ENCODE measurements around the gene RBM20.

Gene RBM20

GRCh38 chr10:110803830-110804338 lies 159.7 kb downstream of the RBM20 start:
- in situ Hi-C loops (cut with HindIII; ENCODE audit: low sequenced_read_pairs): no loop called here

- in situ Hi-C loops (cut with HindIII; ENCODE audit: low sequenced_read_pairs): no loop called here
These were observed 160.2 kb downstream of the RBM20 start for GRCh38 chr10:110804376-110804775.

GRCh38 chr10:110805292-110805691 lies 161.2 kb downstream of the RBM20 start:
- in situ Hi-C loops (cut with HindIII; ENCODE audit: low sequenced_read_pairs): no loop called here

DNA sequence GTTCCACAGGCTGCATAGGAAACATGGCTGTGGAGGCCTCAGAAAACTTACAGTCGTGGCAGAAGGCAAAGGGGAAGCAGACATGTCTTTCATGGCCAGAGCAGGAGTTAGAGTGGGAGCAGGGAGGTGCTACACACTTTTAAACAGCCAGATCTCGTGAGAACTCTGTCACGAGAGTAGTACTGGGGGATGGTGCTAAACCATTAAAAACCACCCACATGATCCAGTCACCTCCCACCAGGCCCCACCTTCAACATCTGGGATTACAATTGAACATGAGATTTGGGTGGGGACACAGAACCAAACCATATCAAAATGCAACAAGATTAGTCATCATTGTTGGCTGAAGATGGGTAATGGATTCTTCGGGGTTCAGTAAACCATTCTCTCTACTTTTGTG lies 162.2 kb downstream of the RBM20 start:
- in situ Hi-C loops (cut with HindIII; ENCODE audit: low sequenced_read_pairs): no loop called here

GRCh38 chr10:110808123-110808522 lies 164.0 kb downstream of the RBM20 start:
- in situ Hi-C loops (cut with HindIII; ENCODE audit: low sequenced_read_pairs): no loop called here

DNA sequence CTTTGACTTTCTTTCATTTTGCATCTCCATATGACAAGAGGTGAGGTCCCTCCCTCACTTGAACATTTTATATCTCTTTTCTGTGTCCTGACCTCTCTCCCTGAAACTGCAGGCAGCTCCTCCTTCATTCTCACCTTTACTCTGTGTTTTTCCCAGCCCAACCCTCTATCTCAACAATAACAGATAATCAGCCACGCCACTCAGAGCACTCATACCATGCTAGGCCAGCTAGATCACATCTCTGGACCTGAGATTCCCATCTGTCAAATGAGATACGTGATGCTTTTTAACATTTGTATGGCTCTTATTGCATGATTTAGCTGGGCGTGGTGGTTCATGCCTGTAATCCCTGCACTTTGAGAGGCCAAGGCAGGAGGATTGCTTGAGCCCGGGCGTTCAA lies 164.5 kb downstream of the RBM20 start:
- in situ Hi-C loops (cut with HindIII; ENCODE audit: low sequenced_read_pairs): no loop called here

DNA sequence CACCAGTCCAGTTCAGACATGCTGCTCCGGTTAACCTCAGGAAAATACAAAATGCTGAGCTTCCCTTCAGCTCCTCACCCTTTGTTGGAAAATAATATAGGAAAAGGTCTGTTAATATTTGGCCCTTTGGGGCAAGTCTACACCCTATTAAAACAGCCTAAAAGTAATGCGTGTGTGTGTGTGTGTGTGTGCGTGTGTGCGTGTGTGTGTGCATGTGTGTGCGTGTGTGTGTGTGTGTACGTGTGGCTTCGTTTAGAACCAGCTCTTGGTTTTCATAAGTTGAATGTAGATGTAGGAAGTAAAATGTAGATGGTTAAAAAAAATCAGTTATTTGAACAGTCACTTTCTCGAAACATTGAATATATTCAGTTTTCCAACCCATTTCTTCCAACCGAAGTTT lies 166.5 kb downstream of the RBM20 start:
- in situ Hi-C loops (cut with HindIII; ENCODE audit: low sequenced_read_pairs): no loop called here

GRCh38 chr10:110811791-110812581 lies 167.8 kb downstream of the RBM20 start:
- in situ Hi-C loops (cut with HindIII; ENCODE audit: low sequenced_read_pairs): no loop called here

DNA sequence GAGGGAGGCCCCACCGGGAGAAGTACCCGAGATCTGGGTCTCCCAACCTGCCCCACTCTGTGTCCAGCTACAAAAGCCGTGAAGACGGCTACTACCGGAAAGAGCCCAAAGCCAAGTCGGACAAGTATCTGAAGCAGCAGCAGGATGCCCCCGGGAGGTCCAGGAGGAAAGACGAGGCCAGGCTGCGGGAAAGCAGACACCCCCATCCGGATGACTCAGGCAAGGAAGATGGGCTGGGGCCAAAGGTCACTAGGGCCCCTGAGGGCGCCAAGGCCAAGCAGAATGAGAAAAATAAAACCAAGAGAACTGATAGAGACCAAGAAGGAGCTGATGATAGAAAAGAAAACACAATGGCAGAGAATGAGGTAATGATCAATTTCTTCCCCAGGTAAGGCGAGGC lies 168.4 kb downstream of the RBM20 start:
- in situ Hi-C loops (cut with HindIII; ENCODE audit: low sequenced_read_pairs): no loop called here

DNA sequence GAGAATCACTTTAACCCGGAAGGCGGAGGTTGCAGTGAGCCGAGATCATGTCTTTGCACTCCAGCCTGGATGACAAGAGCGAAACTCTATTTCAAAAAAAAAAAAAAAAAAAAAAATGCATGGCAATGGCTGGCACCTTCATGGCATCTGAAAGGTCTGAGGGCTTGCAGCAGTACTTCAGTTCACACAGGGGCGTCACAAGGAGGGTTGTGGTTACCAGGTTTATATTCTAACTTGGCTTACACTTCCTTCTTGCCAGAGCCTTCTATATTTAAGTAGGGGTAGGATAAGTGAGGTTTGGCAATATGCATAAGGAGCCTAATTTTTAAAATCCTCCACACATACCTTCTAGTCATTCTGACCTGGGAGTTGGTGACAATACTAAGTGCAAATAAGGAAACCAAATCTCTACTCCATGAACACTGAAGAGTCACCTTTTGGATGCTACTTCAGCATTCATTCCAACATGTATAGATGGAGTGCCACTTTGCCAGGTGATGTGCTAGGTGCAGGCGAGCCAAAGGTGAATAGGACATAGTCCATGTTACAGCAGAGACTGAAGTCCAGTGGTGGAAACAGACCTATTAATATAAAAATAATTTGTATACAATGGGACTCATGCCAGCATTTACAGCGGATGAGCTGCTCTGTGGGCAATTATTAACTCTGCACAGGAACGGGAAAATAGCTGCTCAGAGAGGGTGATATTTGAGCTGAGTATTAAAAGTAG lies 169.8 kb downstream of the RBM20 start:
- in situ Hi-C loops (cut with HindIII; ENCODE audit: low sequenced_read_pairs): no loop called here

DNA sequence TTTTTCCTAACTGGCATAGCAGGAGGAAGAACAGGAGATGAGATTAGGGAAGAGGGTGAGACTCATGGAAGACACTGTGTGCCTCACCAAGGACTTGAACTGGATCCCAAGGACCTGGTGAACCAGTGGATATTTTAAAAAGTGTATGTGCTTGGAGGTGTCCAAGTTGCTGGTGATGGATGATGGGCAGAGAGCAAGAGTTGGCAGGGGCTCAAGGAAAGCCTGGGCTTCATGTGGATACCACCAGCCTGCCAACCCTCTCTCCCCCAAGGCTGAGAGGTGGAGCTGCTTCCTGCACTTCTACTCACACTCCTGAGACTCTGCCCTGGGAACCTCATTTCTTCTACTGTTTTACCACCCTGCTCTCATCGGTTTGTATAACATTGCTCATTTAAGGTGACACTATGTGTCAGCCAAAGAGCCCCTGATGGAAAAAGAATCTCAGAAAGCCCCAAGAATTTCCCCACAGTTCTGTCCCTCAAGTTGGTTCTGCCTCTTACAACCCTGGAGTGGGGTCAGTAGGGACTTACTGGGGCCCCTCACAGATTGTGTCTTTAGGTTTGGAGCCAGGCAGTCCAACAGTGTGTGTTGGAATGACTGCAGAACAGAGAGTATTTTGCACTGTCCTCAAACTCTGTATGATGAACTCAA lies 171.3 kb downstream of the RBM20 start:
- in situ Hi-C loops (cut with HindIII; ENCODE audit: low sequenced_read_pairs): no loop called here

DNA sequence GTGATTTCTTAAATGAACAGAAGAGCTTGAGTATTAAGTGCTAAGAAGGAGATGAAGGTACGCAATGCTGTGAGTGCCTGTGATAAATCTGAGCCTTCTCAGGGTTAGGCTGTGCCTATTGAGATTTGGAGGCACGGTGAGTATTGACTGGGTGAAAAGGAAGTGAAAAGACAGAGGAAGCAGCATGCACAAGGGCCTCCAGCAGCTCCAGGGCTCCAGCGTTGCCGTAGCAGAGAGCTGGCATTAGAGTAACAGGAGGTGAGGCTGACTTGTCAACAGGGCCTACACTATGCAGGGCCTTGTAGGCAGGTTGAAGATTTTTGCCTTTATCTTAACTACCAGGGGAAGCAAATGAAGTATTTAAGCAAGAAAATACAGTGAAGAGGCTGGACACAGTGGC lies 173.5 kb downstream of the RBM20 start:
- in situ Hi-C loops (cut with HindIII; ENCODE audit: low sequenced_read_pairs): no loop called here

- in situ Hi-C loops (cut with HindIII; ENCODE audit: low sequenced_read_pairs): no loop called here
These were observed 174.4 kb downstream of the RBM20 start for GRCh38 chr10:110818311-110819256.

DNA sequence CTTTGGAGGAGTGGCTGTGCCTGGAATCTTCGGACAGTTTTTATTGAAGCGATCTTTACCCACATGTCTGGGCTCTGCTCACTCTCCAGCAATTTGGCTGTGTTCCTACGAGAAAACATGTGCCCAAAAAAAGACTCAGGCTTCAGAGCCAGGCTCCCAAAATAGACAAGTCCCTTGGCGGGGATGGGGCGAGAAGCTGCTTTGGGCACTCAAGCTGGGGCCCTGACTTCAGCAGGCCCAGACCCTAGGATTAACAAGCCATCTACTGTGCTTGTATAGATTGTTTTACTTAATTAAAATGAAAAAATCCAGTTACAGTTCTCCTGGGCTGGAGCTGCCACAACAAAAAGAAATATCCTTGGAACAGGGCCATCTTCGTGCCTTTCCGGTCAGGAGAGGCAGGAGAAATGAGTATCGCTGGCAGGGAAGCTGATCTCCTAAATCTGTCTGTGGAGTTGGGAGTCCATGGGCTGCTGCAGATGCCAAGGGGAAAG lies 176.2 kb downstream of the RBM20 start:
- in situ Hi-C loops (cut with HindIII; ENCODE audit: low sequenced_read_pairs): no loop called here

DNA sequence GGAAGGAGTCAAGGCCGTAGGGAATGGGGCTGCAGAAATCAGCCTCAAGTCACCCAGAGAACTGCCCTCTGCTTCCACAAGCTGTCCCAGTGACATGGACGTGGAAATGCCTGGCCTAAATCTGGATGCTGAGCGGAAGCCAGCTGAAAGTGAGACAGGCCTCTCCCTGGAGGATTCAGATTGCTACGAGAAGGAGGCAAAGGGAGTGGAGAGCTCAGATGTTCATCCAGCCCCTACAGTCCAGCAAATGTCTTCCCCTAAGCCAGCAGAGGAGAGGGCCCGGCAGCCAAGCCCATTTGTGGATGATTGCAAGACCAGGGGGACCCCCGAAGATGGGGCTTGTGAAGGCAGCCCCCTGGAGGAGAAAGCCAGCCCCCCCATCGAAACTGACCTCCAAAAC lies 177.4 kb downstream of the RBM20 start:
- in situ Hi-C loops (cut with HindIII; ENCODE audit: low sequenced_read_pairs): no loop called here

DNA sequence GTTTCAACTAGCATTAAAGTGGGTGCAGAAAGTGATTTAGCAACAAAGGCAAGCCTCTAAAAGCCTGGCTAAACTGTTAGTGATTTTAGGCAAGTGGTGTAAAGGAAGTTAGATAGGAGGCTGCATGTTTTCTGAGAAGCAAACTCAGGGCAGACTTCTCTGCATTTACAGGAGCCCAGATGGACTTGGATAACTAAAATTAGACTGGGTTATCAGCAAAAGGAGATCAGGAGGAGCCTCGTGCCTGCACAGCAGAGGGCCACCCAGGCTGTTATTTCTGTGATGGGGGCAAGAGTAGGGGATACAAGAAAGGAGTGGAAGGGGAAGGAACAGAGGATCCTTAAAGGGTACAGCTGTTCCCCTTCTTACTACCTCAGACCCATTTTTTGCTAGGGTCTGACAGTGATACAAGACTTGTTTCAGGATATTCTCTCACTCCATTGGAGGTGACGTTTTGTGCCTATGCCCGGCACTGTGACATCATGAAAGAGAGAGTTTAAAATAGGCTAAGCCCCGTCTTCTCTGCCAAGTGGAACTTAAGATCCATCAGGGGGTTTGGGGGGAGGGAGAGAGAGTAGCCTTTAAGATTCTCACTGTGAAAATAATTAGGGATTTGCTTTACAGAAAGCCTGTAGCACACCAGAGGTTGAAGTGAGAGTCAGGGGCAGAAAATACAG lies 178.0 kb downstream of the RBM20 start:
- in situ Hi-C loops (cut with HindIII; ENCODE audit: low sequenced_read_pairs): no loop called here

- in situ Hi-C loops (cut with HindIII; ENCODE audit: low sequenced_read_pairs): no loop called here
These were observed 178.7 kb downstream of the RBM20 start for GRCh38 chr10:110822712-110823311.

DNA sequence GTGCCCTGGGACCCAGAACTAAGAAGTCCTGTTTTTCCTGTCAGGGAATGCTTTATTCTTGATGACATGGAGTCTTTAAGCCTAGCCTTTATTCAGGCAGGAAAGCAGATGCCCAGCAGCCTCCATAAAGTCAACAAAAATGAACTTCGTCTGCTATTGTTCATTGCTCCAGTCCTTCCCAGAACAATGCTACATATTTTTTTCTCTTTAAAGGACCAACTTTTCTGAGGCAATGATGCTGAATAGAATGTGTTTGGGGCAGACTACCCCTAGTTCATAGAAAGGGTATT lies 180.0 kb downstream of the RBM20 start:
- in situ Hi-C loops (cut with HindIII; ENCODE audit: low sequenced_read_pairs): no loop called here

- in situ Hi-C loops (cut with HindIII; ENCODE audit: low sequenced_read_pairs): no loop called here
These were observed 180.5 kb downstream of the RBM20 start for GRCh38 chr10:110824660-110825059.

DNA sequence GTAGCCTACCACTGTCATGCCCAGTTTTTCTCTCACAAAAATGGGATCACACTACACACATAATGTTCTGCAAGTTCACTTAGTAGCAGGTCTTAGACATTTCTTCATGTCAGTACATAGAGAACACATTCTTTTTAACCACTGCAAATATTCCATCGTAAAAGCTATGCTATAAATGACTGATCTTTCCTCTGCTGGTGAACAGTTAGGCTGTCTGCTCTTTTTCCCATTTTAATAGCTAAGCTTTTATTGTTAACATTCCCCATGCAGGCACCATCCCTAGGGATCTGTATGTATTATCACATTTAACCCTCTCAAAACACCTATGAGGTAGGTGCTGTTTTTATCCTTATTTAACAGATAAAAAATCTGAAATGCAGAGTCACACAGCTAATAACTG lies 181.4 kb downstream of the RBM20 start:
- in situ Hi-C loops (cut with HindIII; ENCODE audit: low sequenced_read_pairs): no loop called here

Measured in DLD1 (cell line).